OCI-LY7 (cell line): ENCODE data around the gene SLC35F1. TPM values are rescaled to one million over a fixed set of nuclear protein-coding genes. Genes with fewer than 3 reads are reported as not detected.

ENCODE experiments used
- BruUV-seq: library from RNA; stranded (reverse); fragments of 400-500 nt; replicated peaks from 2 replicates; lab custom pipeline; 2021; lab: Mats Ljungman, UMichigan
- CTCF ChIA-PET: fragments of 300-600 bp; sonication (Branson Sonifier 250); formaldehyde crosslinking; loops from one replicate; lab custom pipeline; 2022; ENCODE audit warnings: antibody characterized with exemption; ENCODE audit not compliant: unreplicated experiment; lab: Charles Lee
- POLR2A ChIA-PET: fragments of 300-600 bp; sonication (Branson Sonifier 250); formaldehyde crosslinking; loops from one replicate; lab custom pipeline; 2022; ENCODE audit warnings: antibody characterized with exemption; lab: Charles Lee
- DNase-seq: peaks from one replicate; pipeline ENCODE4 v3.0.0-alpha.2; 2015; ENCODE audit warnings: low spot score
- H2AFZ ChIP-seq: fragments of 200-600 bp; sonication (generic), shearing (Covaris generic); 2 replicates; pipeline ENCODE4 v1.6.1; 2014; ENCODE audit warnings: mild to moderate bottlenecking, antibody characterized with exemption, low read length, moderate library complexity
- H3K27ac ChIP-seq: fragments of 200-600 bp; sonication (generic); 2 replicates; pipeline ENCODE4 v1.5.1; 2014; ENCODE audit warnings: mixed run types, low read depth, mild to moderate bottlenecking, moderate library complexity, low read length, inconsistent platforms; ENCODE audit not compliant: poor library complexity, severe bottlenecking
- H3K36me3 ChIP-seq: fragments of 200-600 bp; sonication (generic); 2 replicates; pipeline ENCODE4 v1.6.1; 2014; ENCODE audit warnings: mild to moderate bottlenecking, antibody characterized with exemption, low read length, moderate library complexity, mixed read lengths; ENCODE audit not compliant: insufficient read depth
- H3K4me1 ChIP-seq: fragments of 200-600 bp; sonication (generic); 2 replicates; pipeline ENCODE4 v1.5.1; 2014; ENCODE audit warnings: mild to moderate bottlenecking, low read length; ENCODE audit not compliant: insufficient read depth, poor library complexity, severe bottlenecking
- H3K4me2 ChIP-seq: fragments of 200-600 bp; sonication (generic); 2 replicates; pipeline ENCODE4 v1.6.1; 2014; ENCODE audit warnings: mild to moderate bottlenecking, low read length
- H3K4me3 ChIP-seq: fragments of 200-600 bp; sonication (generic); 2 replicates; pipeline ENCODE4 v1.5.1; 2014; ENCODE audit warnings: mild to moderate bottlenecking, low read depth, low read length; ENCODE audit not compliant: poor library complexity, severe bottlenecking
- H3K79me2 ChIP-seq: fragments of 200-600 bp; sonication (generic); 2 replicates; pipeline ENCODE4 v1.6.1; 2016; ENCODE audit warnings: low read depth, mild to moderate bottlenecking, low read length, moderate library complexity, mixed read lengths; ENCODE audit not compliant: insufficient read depth
- H3K9me2 ChIP-seq: fragments of 200-600 bp; sonication (generic); 2 replicates; pipeline ENCODE4 v1.6.1; 2016; ENCODE audit warnings: mild to moderate bottlenecking, low read length, mixed read lengths; ENCODE audit not compliant: insufficient read depth
- H3K9me3 ChIP-seq: fragments of 200-600 bp; sonication (generic); 2 replicates; pipeline ENCODE4 v1.6.1; 2014; ENCODE audit warnings: mild to moderate bottlenecking, mixed run types, low read length, mixed read lengths
- H4K20me1 ChIP-seq: fragments of 200-600 bp; sonication (generic); 2 replicates; pipeline ENCODE4 v1.6.1; 2014; ENCODE audit warnings: mild to moderate bottlenecking, antibody characterized with exemption, low read length, moderate library complexity, mixed read lengths; ENCODE audit not compliant: insufficient read depth
- CTCF ChIP-seq: fragments of 200-600 bp; sonication (generic); conservative IDR thresholded peaks from 2 replicates; pipeline ENCODE4 v1.5.1; 2014; ENCODE audit warnings: mild to moderate bottlenecking, antibody characterized with exemption, low read length, moderate library complexity, mixed read lengths
- EZH2phosphoT487 ChIP-seq: fragments of 200-600 bp; sonication (generic); IDR thresholded peaks from 2 replicates; pipeline ENCODE4 v1.6.1; 2018; ENCODE audit warnings: low read depth, borderline replicate concordance, mild to moderate bottlenecking, mixed run types, antibody characterized with exemption, low read length, moderate library complexity, mixed read lengths
- intact Hi-C: fragments of 100-400 bp; cut with micrococcal nuclease; formaldehyde crosslinking; loops from one replicate; pipeline ENCODE4 v1.10.0; 2022; ENCODE audit not compliant: unreplicated experiment
- total RNA-seq, 2 experiments: library from RNA; depleted of rRNA in 1 of 2; stranded (reverse); fragments of >200 nt in 1 of 2; shearing (Covaris generic) in 1 of 2; gene quantifications; 2 replicates each; pipeline ENCODE4 v1.2.3, GENCODE V29; 2014 to 2022

Gene SLC35F1
- total RNA-seq, 2 experiments from 2014 or later: 0.03 TPM; not detected in 1

- no peak for TF ChIP-seq CTCF
- TF ChIP-seq EZH2phosphoT487: no peak
- no peak overlapping the region for H3K4me3 ChIP-seq
- no peaks in the 10 kb centered on the region for H3K4me1 ChIP-seq
- H3K36me3 ChIP-seq: no peaks in the 10 kb centered on the region
- intact Hi-C loops: no loop called here
- CTCF ChIA-PET: no interaction called here
- no peaks in the 10 kb centered on the region for H3K9me2 ChIP-seq
- H3K9me3 ChIP-seq: no peaks in the 10 kb centered on the region
- BruUV-seq: no TSS peak
- POLR2A ChIA-PET: interaction anchor here (0.6 to 0.9 kb wide), 4 partner anchors 10 to 354 kb away, joined by 3 to 4 read pairs (median 3); no protein-coding TSS in a partner anchor
- no peak overlapping the region for H3K27ac ChIP-seq
- no peak overlapping the region for H2AFZ ChIP-seq
- H4K20me1 ChIP-seq: no peaks in the 10 kb centered on the region
- H3K4me2 ChIP-seq: no peak overlapping the region
- no peaks in the 10 kb centered on the region for H3K79me2 ChIP-seq
- DNase-seq: no peak
Measured at GRCh38 chr6:118296129-118296901, 389.3 kb downstream of the SLC35F1 start.

GRCh38 chr6:118297821-118298220 is 390.8 kb downstream of the SLC35F1 start:
- Histone ChIP-seq H2AFZ (no peak overlapping the region), H3K4me1 (no peaks in the 10 kb centered on the region)
- intact Hi-C loops: no loop called here

More at GRCh38 chr6:118297821-118298220, 390.8 kb downstream of the SLC35F1 start:
- no peaks in the 10 kb centered on the region for H3K79me2 ChIP-seq
- no peak overlapping the region for H3K4me2 ChIP-seq
- no peaks in the 10 kb centered on the region for H4K20me1 ChIP-seq
- ChIA-PET CTCF (no interaction called here), POLR2A (no interaction called here)
- BruUV-seq: no TSS peak
- no peak overlapping the region for H3K27ac ChIP-seq
- DNase-seq: no peak
- no peaks in the 10 kb centered on the region for H3K9me3 ChIP-seq
- no peak overlapping the region for H3K4me3 ChIP-seq
- H3K9me2 ChIP-seq: no peaks in the 10 kb centered on the region
- H3K36me3 ChIP-seq: no peaks in the 10 kb centered on the region
- no peak for TF ChIP-seq EZH2phosphoT487
- no peak for TF ChIP-seq CTCF
